ENCODE results near the gene DGLUCY. TPM values are rescaled to one million over a fixed set of nuclear protein-coding genes. Genes with fewer than 3 reads are reported as not detected.

DGLUCY gene
- total RNA-seq, 1 experiment from 2014 or later: 26.7 TPM

DNA sequence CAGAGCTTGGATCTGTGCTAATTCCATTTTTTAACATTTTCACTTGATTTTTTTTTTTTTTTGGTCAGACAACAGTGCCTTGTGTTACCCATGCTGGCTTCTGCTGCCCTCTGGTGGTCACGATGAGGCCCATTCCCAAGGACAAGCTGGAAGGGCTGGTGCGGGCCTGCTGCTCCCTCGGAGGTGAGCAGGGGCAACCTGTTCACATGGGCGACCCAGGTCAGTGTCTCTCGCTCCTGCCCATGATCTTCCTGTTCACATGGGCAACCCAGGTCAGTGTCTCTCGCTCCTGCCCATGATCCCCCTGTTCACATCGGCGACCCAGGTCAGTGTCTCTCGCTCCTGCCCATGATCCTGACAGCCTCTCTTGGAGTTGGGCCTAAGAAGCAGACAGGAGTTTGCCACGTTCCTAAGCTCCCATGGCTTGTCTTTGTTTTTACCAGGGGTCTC is 59.4 kb downstream of the DGLUCY start:
- peak; percentile 85 for DNase-seq (ENCODE audit: low spot score)
- no peaks in the 10 kb centered on the region for H3K36me3 ChIP-seq (ENCODE audit: insufficient read depth, low read length, poor library complexity, severe bottlenecking)
- ChIA-PET CTCF (interaction anchor here (0.5 to 3.5 kb wide), 19 partner anchors 12 to 1068 kb away, joined by 3 to 41 read pairs (median 5); no protein-coding TSS in a partner anchor), POLR2A (ENCODE audit: low non-redundant PET) (interaction anchor here (0.6 kb wide), 2 partner anchors 14 to 25 kb away, joined by 3 read pairs; no protein-coding TSS in a partner anchor)
- TF ChIP-seq, protein P1, sequence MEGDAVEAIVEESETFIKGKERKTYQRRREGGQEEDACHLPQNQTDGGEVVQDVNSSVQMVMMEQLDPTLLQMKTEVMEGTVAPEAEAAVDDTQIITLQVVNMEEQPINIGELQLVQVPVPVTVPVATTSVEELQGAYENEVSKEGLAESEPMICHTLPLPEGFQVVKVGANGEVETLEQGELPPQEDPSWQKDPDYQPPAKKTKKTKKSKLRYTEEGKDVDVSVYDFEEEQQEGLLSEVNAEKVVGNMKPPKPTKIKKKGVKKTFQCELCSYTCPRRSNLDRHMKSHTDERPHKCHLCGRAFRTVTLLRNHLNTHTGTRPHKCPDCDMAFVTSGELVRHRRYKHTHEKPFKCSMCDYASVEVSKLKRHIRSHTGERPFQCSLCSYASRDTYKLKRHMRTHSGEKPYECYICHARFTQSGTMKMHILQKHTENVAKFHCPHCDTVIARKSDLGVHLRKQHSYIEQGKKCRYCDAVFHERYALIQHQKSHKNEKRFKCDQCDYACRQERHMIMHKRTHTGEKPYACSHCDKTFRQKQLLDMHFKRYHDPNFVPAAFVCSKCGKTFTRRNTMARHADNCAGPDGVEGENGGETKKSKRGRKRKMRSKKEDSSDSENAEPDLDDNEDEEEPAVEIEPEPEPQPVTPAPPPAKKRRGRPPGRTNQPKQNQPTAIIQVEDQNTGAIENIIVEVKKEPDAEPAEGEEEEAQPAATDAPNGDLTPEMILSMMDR (conservative IDR thresholded peaks at IDR 0.05; ENCODE audit: low read depth, low read length): peak; percentile 95
- TF ChIP-seq EZH2 (IDR thresholded peaks at IDR 0.05; ENCODE audit: borderline replicate concordance, low read depth, low read length, poor library complexity, severe bottlenecking): no peak
- H3K9me3 ChIP-seq (ENCODE audit: low read depth, low read length, poor library complexity, severe bottlenecking): no peaks in the 10 kb centered on the region
- no peak overlapping the region for H3K27ac ChIP-seq (ENCODE audit: low read depth, low read length, poor library complexity, severe bottlenecking)
- peaks cover 34% of the 10 kb centered on the region for H3K4me1 ChIP-seq (ENCODE audit: insufficient read depth, low read length, poor library complexity, severe bottlenecking)
- no TSS peak for BruUV-seq (replicated peaks)
- H3K4me3 ChIP-seq (ENCODE audit: low read depth, low read length, poor library complexity, severe bottlenecking): no peak overlapping the region
- H3K27me3 ChIP-seq (replicated peaks; ENCODE audit: insufficient read depth, low read depth, low read length, poor library complexity): no peaks in the 10 kb centered on the region
- intact Hi-C loops (cut with micrococcal nuclease; ENCODE audit: unreplicated experiment): loop anchor here (1.0 to 5.0 kb wide), 2 partner anchors 111 to 270 kb away; partner anchors contain the start of gene RPS6KA5

DNA sequence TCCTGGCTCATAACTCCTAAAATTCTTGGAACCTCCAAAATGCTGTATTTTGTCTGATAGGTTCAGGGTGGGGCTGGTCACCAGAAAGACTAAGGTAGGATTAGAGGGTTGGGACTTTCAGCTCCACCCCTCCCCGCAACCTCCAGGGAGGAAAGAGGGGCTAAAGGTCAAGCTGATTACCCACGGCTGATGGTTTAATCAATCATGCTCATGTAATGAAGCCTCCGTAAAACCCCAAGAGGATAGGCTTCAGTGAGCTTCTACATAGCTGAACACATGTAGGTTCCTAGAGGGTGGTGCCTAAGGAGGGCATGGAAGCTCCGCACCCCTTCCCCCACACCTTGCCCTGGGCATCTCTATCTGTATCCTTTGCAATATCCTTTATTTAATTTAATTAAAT is 60.0 kb downstream of the DGLUCY start:
- Histone ChIP-seq H3K9me3 (ENCODE audit: low read depth, low read length, poor library complexity, severe bottlenecking) (no peaks in the 10 kb centered on the region), H3K4me3 (ENCODE audit: low read depth, low read length, poor library complexity, severe bottlenecking) (no peak overlapping the region), H3K27me3 (replicated peaks; ENCODE audit: insufficient read depth, low read depth, low read length, poor library complexity) (no peaks in the 10 kb centered on the region), H3K4me1 (ENCODE audit: insufficient read depth, low read length, poor library complexity, severe bottlenecking) (peaks cover 34% of the 10 kb centered on the region), H3K36me3 (ENCODE audit: insufficient read depth, low read length, poor library complexity, severe bottlenecking) (no peaks in the 10 kb centered on the region), H3K27ac (ENCODE audit: low read depth, low read length, poor library complexity, severe bottlenecking) (no peak overlapping the region)
- ChIA-PET CTCF (interaction anchor here (0.6 to 3.5 kb wide), 3 partner anchors 13 to 272 kb away, joined by 3 to 41 read pairs (median 7); no protein-coding TSS in a partner anchor), POLR2A (ENCODE audit: low non-redundant PET) (no interaction called here)
- TF ChIP-seq EZH2 (IDR thresholded peaks at IDR 0.05; ENCODE audit: borderline replicate concordance, low read depth, low read length, poor library complexity, severe bottlenecking): no peak
- TF ChIP-seq, protein P1 (conservative IDR thresholded peaks at IDR 0.05; ENCODE audit: low read depth, low read length): no peak
- no TSS peak for BruUV-seq (replicated peaks)
- intact Hi-C loops (cut with micrococcal nuclease; ENCODE audit: unreplicated experiment): loop anchor here (1.0 to 5.0 kb wide), 2 partner anchors 112 to 271 kb away; partner anchors contain the start of gene RPS6KA5
- no peak for DNase-seq (ENCODE audit: low spot score)

DNA sequence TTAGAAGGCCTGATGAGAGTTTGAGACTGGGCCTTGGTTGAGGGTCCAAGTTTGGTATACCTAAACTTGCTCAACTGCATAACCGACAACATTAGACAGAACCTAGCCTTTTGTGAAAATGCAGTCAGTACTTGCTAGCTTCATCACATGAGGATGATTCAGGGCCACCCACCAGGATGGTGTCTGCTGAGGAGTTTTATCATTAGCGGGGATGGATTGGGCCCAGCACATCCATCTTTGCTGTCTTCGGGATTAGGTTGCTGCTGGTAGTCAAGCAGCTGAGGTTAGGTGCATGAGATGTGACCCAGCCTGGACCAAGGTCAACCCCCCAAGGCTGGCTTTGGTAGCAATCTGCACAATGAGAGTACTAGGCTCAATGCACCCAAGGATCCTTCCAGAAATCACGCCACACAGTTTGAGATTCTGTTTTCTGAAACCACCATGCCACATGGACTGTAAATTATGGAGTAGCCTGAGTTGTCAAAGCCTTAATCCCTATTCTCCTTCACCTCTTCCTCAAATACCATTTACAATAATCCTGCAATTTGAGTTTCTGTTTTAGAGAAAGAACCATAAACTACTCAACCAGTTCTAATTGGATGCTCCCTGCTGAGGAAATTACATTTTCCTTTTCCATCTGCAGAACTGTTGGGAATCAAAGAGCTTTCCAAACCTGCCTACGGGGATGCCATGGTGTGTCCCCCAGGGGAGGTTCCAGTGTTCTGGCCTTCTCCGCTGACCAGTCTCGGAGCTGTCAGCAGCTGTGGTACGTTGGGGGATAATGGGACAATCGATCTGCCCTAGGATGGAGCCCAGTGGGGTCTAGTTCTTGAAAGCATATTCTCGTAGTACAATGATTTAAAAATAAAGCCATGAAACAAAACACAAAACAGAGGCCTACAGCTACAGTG is 61.7 kb downstream of the DGLUCY start:
- no peak for DNase-seq (ENCODE audit: low spot score)
- Histone ChIP-seq H3K4me1 (ENCODE audit: insufficient read depth, low read length, poor library complexity, severe bottlenecking) (peaks cover 22% of the 10 kb centered on the region), H3K9me3 (ENCODE audit: low read depth, low read length, poor library complexity, severe bottlenecking) (no peaks in the 10 kb centered on the region), H3K27me3 (replicated peaks; ENCODE audit: insufficient read depth, low read depth, low read length, poor library complexity) (no peaks in the 10 kb centered on the region), H3K36me3 (ENCODE audit: insufficient read depth, low read length, poor library complexity, severe bottlenecking) (no peaks in the 10 kb centered on the region), H3K4me3 (ENCODE audit: low read depth, low read length, poor library complexity, severe bottlenecking) (no peak overlapping the region), H3K27ac (ENCODE audit: low read depth, low read length, poor library complexity, severe bottlenecking) (no peak overlapping the region)
- TF ChIP-seq, protein P1 (conservative IDR thresholded peaks at IDR 0.05; ENCODE audit: low read depth, low read length): no peak
- TF ChIP-seq EZH2 (IDR thresholded peaks at IDR 0.05; ENCODE audit: borderline replicate concordance, low read depth, low read length, poor library complexity, severe bottlenecking): no peak
- ChIA-PET POLR2A (ENCODE audit: low non-redundant PET) (no interaction called here), CTCF (interaction anchor here (0.6 to 3.5 kb wide), 4 partner anchors 19 to 273 kb away, joined by 4 to 41 read pairs (median 8); no protein-coding TSS in a partner anchor)
- no TSS peak for BruUV-seq (replicated peaks)
- intact Hi-C loops (cut with micrococcal nuclease; ENCODE audit: unreplicated experiment): loop anchor here (2.0 kb wide), 1 partner anchor 243 kb away; no protein-coding TSS in a partner anchor
